GM21515 (cell line): Measurements from ENCODE around the gene ADGRD2.

Experiments used
- ATAC-seq: cut with Tn5 transposase; IDR thresholded peaks from one replicate; pipeline ENCODE4 v1.9.1; 2021; ENCODE audit not compliant: unreplicated experiment

Gene ADGRD2

GRCh38 chr9:124477648-124478285 is 27.5 kb downstream of the ADGRD2 start:
- ATAC-seq: no peak

- ATAC-seq: no peak
These were observed 28.1 kb downstream of the ADGRD2 start for GRCh38 chr9:124478354-124478753.

GRCh38 chr9:124479371-124479770 is 29.1 kb downstream of the ADGRD2 start:
- ATAC-seq: no peak

- ATAC-seq: no peak
These were observed 29.8 kb downstream of the ADGRD2 start for GRCh38 chr9:124479947-124480620.

- no peak for ATAC-seq
These were observed 30.4 kb downstream of the ADGRD2 start for GRCh38 chr9:124480621-124480981.

- ATAC-seq: no peak
These were observed 30.9 kb downstream of the ADGRD2 start for GRCh38 chr9:124481115-124481514.

GRCh38 chr9:124482431-124483031 is 32.3 kb downstream of the ADGRD2 start:
- ATAC-seq: no peak

- no peak for ATAC-seq
These were observed 33.2 kb downstream of the ADGRD2 start for GRCh38 chr9:124483481-124483880.

GRCh38 chr9:124485201-124485600 is 35.0 kb downstream of the ADGRD2 start:
- no peak for ATAC-seq

GRCh38 chr9:124485936-124486335 is 35.7 kb downstream of the ADGRD2 start:
- ATAC-seq: no peak

- ATAC-seq: no peak
These were observed 36.6 kb downstream of the ADGRD2 start for GRCh38 chr9:124486778-124487259.

GRCh38 chr9:124487260-124488182 is 37.3 kb downstream of the ADGRD2 start:
- no peak for ATAC-seq

GRCh38 chr9:124488641-124489210 is 38.5 kb downstream of the ADGRD2 start:
- no peak for ATAC-seq

GRCh38 chr9:124489222-124489621 is 39.0 kb downstream of the ADGRD2 start:
- no peak for ATAC-seq

- no peak for ATAC-seq
These were observed 39.8 kb downstream of the ADGRD2 start for GRCh38 chr9:124490004-124490403.

GRCh38 chr9:124491049-124491975 is 41.1 kb downstream of the ADGRD2 start:
- no peak for ATAC-seq

GRCh38 chr9:124492818-124493217 is 42.6 kb downstream of the ADGRD2 start:
- ATAC-seq: no peak

- ATAC-seq: no peak
These were observed 43.0 kb downstream of the ADGRD2 start for GRCh38 chr9:124493218-124493617.

- no peak for ATAC-seq
These were observed 43.7 kb downstream of the ADGRD2 start for GRCh38 chr9:124493794-124494479.
